GM10248 (cell line): ENCODE data around the gene PGBD5.

ENCODE experiments used
- CTCF ChIA-PET: fragments of 300-600 bp; sonication (Branson Sonifier 250); formaldehyde crosslinking; extraction: SDS; loops from one replicate; lab custom pipeline; 2021; ENCODE audit warnings: antibody characterized with exemption; lab: Yijun Ruan, JAX
- POLR2A ChIA-PET: fragments of 350-650 bp; sonication (Branson Sonifier 250); formaldehyde crosslinking; extraction: SDS; loops from one replicate; lab custom pipeline; 2020; ENCODE audit warnings: antibody characterized with exemption; lab: Yijun Ruan, JAX
- DNase-seq: peaks from one replicate; pipeline ENCODE4 v3.0.0; 2012; ENCODE audit errors: extremely low spot score
- CTCF ChIP-seq: IDR thresholded peaks from 2 replicates; pipeline ENCODE4 v1.5.1; 2012; ENCODE audit warnings: mild to moderate bottlenecking, low read depth; ENCODE audit errors: extremely low read depth, missing control alignments, control extremely low read depth

The PGBD5 gene

GRCh38 chr1:230352537-230352936 lies 73.6 kb downstream of the PGBD5 start:
- CTCF ChIA-PET: interaction anchor here (1.1 kb wide), 1 partner anchor 10 kb away, joined by 4 read pairs; no protein-coding TSS in a partner anchor
- POLR2A ChIA-PET: no interaction called here
- no peak for DNase-seq
- no peak for TF ChIP-seq CTCF

DNA sequence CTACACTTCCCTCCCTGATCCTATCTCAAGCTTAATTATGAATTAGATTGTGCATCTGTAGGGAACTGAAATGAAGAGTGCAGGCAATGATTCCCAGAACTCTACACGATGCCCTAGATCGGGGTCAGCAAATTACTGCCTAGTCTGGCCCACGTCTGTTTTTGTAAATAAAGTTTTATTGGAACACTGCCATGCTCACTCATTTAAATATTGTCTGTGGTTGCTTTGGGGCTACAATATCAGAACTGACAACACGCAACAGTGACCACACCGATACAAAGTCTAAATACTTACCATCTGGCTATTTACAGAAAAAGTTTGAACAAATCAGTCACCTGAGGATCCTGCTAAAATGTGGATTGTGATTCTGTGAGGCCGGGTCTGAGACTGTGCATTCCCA lies 74.1 kb downstream of the PGBD5 start:
- POLR2A ChIA-PET: no interaction called here
- DNase-seq: no peak
- no peak for TF ChIP-seq CTCF
- CTCF ChIA-PET: interaction anchor here (1.1 kb wide), 1 partner anchor 10 kb away, joined by 4 read pairs; no protein-coding TSS in a partner anchor

DNA sequence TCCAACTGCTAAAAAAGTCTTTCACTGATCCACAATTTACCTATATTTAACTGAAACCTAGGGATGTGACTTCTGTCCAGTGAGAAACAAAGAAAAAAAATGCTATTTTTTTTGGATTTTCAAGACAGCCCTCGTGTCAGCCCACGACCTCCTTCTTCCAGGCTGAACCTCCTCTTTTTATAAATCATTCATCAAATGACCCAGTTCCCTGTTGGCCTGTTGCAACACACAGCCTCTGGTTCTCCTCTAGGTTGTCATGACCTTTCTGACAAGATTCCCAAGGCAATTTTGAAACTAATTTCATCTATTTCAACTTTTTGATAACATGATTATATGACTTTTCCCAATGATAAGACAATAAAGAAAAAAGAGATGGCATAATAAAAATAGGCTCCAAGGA lies 74.6 kb downstream of the PGBD5 start:
- ChIA-PET CTCF (no interaction called here), POLR2A (no interaction called here)
- TF ChIP-seq CTCF: no peak
- DNase-seq: no peak

GRCh38 chr1:230350208-230350921 lies 75.8 kb downstream of the PGBD5 start:
- TF ChIP-seq CTCF: no peak
- ChIA-PET POLR2A (no interaction called here), CTCF (no interaction called here)
- no peak for DNase-seq

GRCh38 chr1:230349020-230349393 lies 77.1 kb downstream of the PGBD5 start:
- TF ChIP-seq CTCF: no peak
- no peak for DNase-seq
- POLR2A ChIA-PET: no interaction called here
- CTCF ChIA-PET: no interaction called here

DNA sequence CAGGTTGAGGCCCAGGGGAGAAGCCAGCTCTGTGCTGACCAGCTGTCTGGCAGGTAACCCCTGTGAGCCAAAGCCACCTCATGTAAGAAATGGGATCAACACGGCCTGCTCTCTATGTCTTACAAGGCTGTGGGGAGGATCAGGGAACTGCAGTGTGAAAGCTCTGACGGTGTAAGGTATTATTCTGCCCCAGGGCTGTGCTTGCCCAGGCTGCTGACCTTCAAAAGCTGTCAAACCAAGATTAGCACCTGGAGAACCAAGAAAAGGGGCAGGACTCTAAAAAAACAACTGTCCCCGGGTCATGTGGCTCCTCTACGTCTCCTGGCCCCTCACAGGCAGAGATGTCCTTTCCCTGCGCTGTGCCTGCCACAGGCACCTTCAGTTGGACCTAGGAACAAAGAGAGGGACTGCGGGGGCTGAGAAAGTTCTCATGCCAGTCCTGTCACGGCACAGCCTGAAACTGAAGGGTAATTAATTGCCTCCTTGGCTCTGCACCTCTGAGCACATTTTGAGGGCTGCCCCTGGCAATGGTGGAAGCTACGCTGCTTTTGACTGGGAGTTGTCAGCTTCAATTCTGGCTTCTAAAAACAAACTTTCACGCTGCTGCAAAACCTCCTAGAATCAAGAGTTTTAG lies 77.6 kb downstream of the PGBD5 start:
- POLR2A ChIA-PET: no interaction called here
- no peak for DNase-seq
- TF ChIP-seq CTCF: no peak
- CTCF ChIA-PET: interaction anchor here (1.8 kb wide), 1 partner anchor 8 kb away, joined by 4 read pairs; no protein-coding TSS in a partner anchor
